Peyer's patch (tissue), 4 donors: ENCODE measurements around the gene POU2F3. TPM values are rescaled to one million over a fixed set of nuclear protein-coding genes. Genes with fewer than 3 reads are reported as not detected.

Source experiments
- DNase-seq, 3 donors: peaks; one replicate each; pipeline ENCODE4 v3.0.0-alpha.2; 2017 to 2019
- H3K27ac ChIP-seq, 4 donors: fragments of 200-600 bp; sonication (generic); one replicate each; pipeline ENCODE4 v1.5.1; 2016 to 2019
- H3K27me3 ChIP-seq, 2 donors: fragments of 200-600 bp; sonication (generic); one replicate each; pipeline ENCODE4 v1.5.1; 2019
- H3K36me3 ChIP-seq, 3 donors: fragments of 200-600 bp; sonication (generic); one replicate each; pipeline ENCODE4 v1.5.1; 2016 to 2019
- H3K4me1 ChIP-seq, 4 donors: fragments of 200-600 bp; sonication (generic); one replicate each; pipeline ENCODE4 v1.5.1; 2016 to 2019
- H3K4me3 ChIP-seq, 4 donors: fragments of 200-600 bp; sonication (generic); 1 replicate in 3 of 4; 2 replicates in 1 of 4; pipeline ENCODE4 v1.5.1; 2016 to 2019; ENCODE audit warnings: mild to moderate bottlenecking in 1 of 4
- H3K9me3 ChIP-seq, 4 donors: fragments of 200-600 bp; sonication (generic); one replicate each; pipeline ENCODE4 v1.5.1; 2016 to 2019; ENCODE audit warnings: mild to moderate bottlenecking in 1 of 4
- CTCF ChIP-seq, 6 experiments: fragments of 450-650 bp in 4 of 6; fragments of 200-600 bp in 2 of 6; sonication (generic) in 1 of 6; IDR thresholded peaks; one replicate each; pipeline ENCODE4 v1.5.1; 2017 to 2019; ENCODE audit warnings: antibody characterized with exemption in 6 of 6, mild to moderate bottlenecking in 3 of 6, moderate library complexity in 1 of 6
- POLR2A ChIP-seq, 2 donors: fragments of 450-650 bp; IDR thresholded peaks; one replicate each; pipeline ENCODE4 v1.5.1; 2017; ENCODE audit warnings: antibody characterized with exemption in 2 of 2, mild to moderate bottlenecking in 2 of 2, moderate library complexity in 2 of 2
- total RNA-seq, 4 donors: library from RNA; depleted of rRNA; stranded (reverse); fragments of >200 nt; gene quantifications; one replicate each; pipeline ENCODE4 v1.1.0, GENCODE V29; 2016

Gene POU2F3
- total RNA-seq: 1 to 10 TPM in 3 of 4 donors, not detected in 1; 2.2 to 3.3 (median 2.8) TPM

- Histone ChIP-seq H3K4me1 (peaks cover 0 to 11% (median 2%) of the 10 kb centered on the region in 4 donors), H3K27me3 (peaks cover 0 to 9% of the 10 kb centered on the region in 2 donors), H3K4me3 (peak within 1 kb of the TSS in 2 of 4 donors; percentile 12 to 37), H3K9me3 (no peaks in the 10 kb centered on the region), H3K27ac (no peak within 1 kb of the TSS), H3K36me3 (no peaks in the 10 kb centered on the region)
- TF ChIP-seq POLR2A (IDR thresholded peaks at IDR 0.05) (no peak), CTCF (IDR thresholded peaks at IDR 0.05) (no peak)
- DNase-seq: no peak
Measured at GRCh38 chr11:120239713-120240640, at the start of gene POU2F3. POU2F3 (plus strand) TSS chr11:120240140; CDS start chr11:120240344, 204 bp downstream.

GRCh38 chr11:120191058-120191457, 48.9 kb upstream of the POU2F3 start:
- H3K27me3 ChIP-seq: no peaks in the 10 kb centered on the region
- H3K27ac ChIP-seq: no peak overlapping the region
- H3K4me1 ChIP-seq: peaks cover 0 to 52% (median 17%) of the 10 kb centered on the region in 4 donors
- H3K4me3 ChIP-seq: no peak overlapping the region
- DNase-seq: no peak
- H3K9me3 ChIP-seq: no peaks in the 10 kb centered on the region
- TF ChIP-seq POLR2A (IDR thresholded peaks at IDR 0.05) (no peak), CTCF (IDR thresholded peaks at IDR 0.05) (no peak)
- no peaks in the 10 kb centered on the region for H3K36me3 ChIP-seq

- Histone ChIP-seq H3K9me3 (no peaks in the 10 kb centered on the region), H3K36me3 (no peaks in the 10 kb centered on the region), H3K4me3 (peak overlapping the region in 1 of 4 donors; percentile 15), H3K27ac (peak overlapping the region in 3 of 4 donors; percentile 12 to 76 (median 19)), H3K27me3 (no peaks in the 10 kb centered on the region), H3K4me1 (peaks cover 0 to 52% (median 6%) of the 10 kb centered on the region in 4 donors)
- peak in 1 of 3 donors; percentile 67 for DNase-seq
- TF ChIP-seq CTCF (IDR thresholded peaks at IDR 0.05) (no peak), POLR2A (IDR thresholded peaks at IDR 0.05) (no peak)
Measured at GRCh38 chr11:120192831-120193625, 46.9 kb upstream of the POU2F3 start.

- H3K4me3 ChIP-seq: no peak overlapping the region
- DNase-seq: peak in 1 of 3 donors; percentile 22
- H3K36me3 ChIP-seq: no peaks in the 10 kb centered on the region
- TF ChIP-seq POLR2A (IDR thresholded peaks at IDR 0.05): no peak
- TF ChIP-seq CTCF (IDR thresholded peaks at IDR 0.05): no peak
- no peak overlapping the region for H3K27ac ChIP-seq
- no peaks in the 10 kb centered on the region for H3K9me3 ChIP-seq
- H3K4me1 ChIP-seq: peaks cover 0 to 46% (median 8%) of the 10 kb centered on the region in 4 donors
- no peaks in the 10 kb centered on the region for H3K27me3 ChIP-seq
Measured at GRCh38 chr11:120194166-120194565, 45.8 kb upstream of the POU2F3 start.

GRCh38 chr11:120195601-120196320, 44.2 kb upstream of the POU2F3 start:
- DNase-seq: peak in 1 of 3 donors; percentile 37
- no peak for TF ChIP-seq POLR2A (IDR thresholded peaks at IDR 0.05)
- TF ChIP-seq CTCF (IDR thresholded peaks at IDR 0.05): no peak
- no peaks in the 10 kb centered on the region for H3K9me3 ChIP-seq
- H3K27me3 ChIP-seq: no peaks in the 10 kb centered on the region
- H3K4me3 ChIP-seq: no peak overlapping the region
- peak overlapping the region in 2 of 4 donors; percentile 85 to 91 for H3K27ac ChIP-seq
- H3K4me1 ChIP-seq: peaks cover 0 to 52% (median 8%) of the 10 kb centered on the region in 4 donors
- H3K36me3 ChIP-seq: no peaks in the 10 kb centered on the region
